Stimulated activated naive CD8-positive, alpha-beta T cell treated with anti-CD3 and anti-CD28 coated beads, Interleukin-15, amount 100 ng/mL, for 72 hours (primary cell): ENCODE measurements around the gene PHYHIPL.
"Not testable (repeated sequence)": the region's sequence is repeated elsewhere in the genome, so short reads cannot be mapped to it uniquely, and the experiment has no call there.

Experiments used
- ATAC-seq: fragments of 150-1000 bp; cut with Tn5 transposase; 2 replicates; pipeline ENCODE4 v1.10.0; 2021; ENCODE audit warnings: mild to moderate bottlenecking, moderate library complexity
- DNase-seq, 2 donors: peaks; one replicate each; pipeline ENCODE4 v3.0.0; 2021 to 2022
- H3K27ac Mint-ChIP-seq, 2 donors: one replicate each; pipeline ENCODE4 v1.8.0; 2022; ENCODE audit warnings: mild to moderate bottlenecking in 2 of 2, mixed read lengths in 2 of 2, moderate library complexity in 2 of 2
- H3K27me3 Mint-ChIP-seq: one replicate; pipeline ENCODE4 v1.8.0; 2022; ENCODE audit warnings: mixed read lengths
- H3K4me1 Mint-ChIP-seq: one replicate; pipeline ENCODE4 v1.8.0; 2022; ENCODE audit warnings: mild to moderate bottlenecking, mixed read lengths
- H3K4me3 Mint-ChIP-seq, 2 donors: one replicate each; pipeline ENCODE4 v1.8.0; 2022; ENCODE audit warnings: mild to moderate bottlenecking in 2 of 2, mixed read lengths in 2 of 2, moderate library complexity in 1 of 2
- H3K9me3 Mint-ChIP-seq, 2 donors: one replicate each; pipeline ENCODE4 v1.8.0; 2022; ENCODE audit warnings: mixed read lengths in 2 of 2

Gene PHYHIPL

GRCh38 chr10:59177031-59177797 is 771 bp downstream of the PHYHIPL start:
- no peak overlapping the region for H3K27ac Mint-ChIP-seq
- ATAC-seq: no peak
- H3K4me1 Mint-ChIP-seq: peaks cover 5% of the 10 kb centered on the region
- no peak overlapping the region for H3K4me3 Mint-ChIP-seq
- H3K27me3 Mint-ChIP-seq: peaks cover 20% of the 10 kb centered on the region
- peaks cover 0 to 6% of the 10 kb centered on the region in 2 donors for H3K9me3 Mint-ChIP-seq
- no peak for DNase-seq

- Mint-ChIP-seq H3K9me3 (peaks cover 0 to 6% of the 10 kb centered on the region in 2 donors), H3K27ac (no peak overlapping the region), H3K4me1 (peaks cover 5% of the 10 kb centered on the region), H3K4me3 (no peak overlapping the region), H3K27me3 (peaks cover 20% of the 10 kb centered on the region)
- ATAC-seq (no peak), DNase-seq (no peak)
These were observed 1.4 kb downstream of the PHYHIPL start for GRCh38 chr10:59177836-59178235.

GRCh38 chr10:59179068-59179467 is 2.6 kb downstream of the PHYHIPL start:
- Mint-ChIP-seq H3K27me3 (peaks cover 20% of the 10 kb centered on the region), H3K4me3 (no peak overlapping the region), H3K4me1 (peaks cover 5% of the 10 kb centered on the region), H3K9me3 (peaks cover 0 to 6% of the 10 kb centered on the region in 2 donors), H3K27ac (no peak overlapping the region)
- ATAC-seq: no peak
- no peak for DNase-seq

DNA sequence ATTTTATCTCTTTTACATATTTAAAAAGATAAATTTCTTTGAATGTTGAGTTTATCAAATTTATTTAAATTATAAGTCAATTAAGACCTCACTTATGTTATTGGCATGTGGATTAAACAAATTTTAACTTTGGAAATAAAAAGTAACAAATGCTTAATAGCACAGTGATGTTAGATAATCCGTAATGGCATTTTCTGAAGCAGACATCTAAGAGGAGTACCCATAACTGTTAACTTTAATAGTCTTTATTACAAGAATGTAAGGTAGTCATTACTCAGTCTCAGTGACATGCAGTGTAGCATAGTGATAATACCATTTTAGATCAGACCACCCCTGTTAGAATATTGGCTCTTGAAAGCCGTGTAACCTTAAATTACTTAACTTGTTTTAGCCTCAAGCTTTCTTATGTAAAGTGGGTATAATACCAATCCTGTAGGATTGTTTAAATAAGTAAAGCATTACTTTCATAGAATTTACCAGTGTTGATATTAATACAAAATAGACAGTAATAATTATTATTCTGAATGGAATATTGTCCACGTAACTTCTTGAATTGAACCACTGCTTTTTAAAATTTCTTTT is 4.3 kb downstream of the PHYHIPL start:
- H3K9me3 Mint-ChIP-seq: peaks cover 0 to 6% of the 10 kb centered on the region in 2 donors
- peaks cover 17% of the 10 kb centered on the region for H3K27me3 Mint-ChIP-seq
- DNase-seq: no peak
- H3K4me1 Mint-ChIP-seq: peaks cover 5% of the 10 kb centered on the region
- H3K4me3 Mint-ChIP-seq: no peak overlapping the region
- H3K27ac Mint-ChIP-seq: no peak overlapping the region
- no peak for ATAC-seq

DNA sequence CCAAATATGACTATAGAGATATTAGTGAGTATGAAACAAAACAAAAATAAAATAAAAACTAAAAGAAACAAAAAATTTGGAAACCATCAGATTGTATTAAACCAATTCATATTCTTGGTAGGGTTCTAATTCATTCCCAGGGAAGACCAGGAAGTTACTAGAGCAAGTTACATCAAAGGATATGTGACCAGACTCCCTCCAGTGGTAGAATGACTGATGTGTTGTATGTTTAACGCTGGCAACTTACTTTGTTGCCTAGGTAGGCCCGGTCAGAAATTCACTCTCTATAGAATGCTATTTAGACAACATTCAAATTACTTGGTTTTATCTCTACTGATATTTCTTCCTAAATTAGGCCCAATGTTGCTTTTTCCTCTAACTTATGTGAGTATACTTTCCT is 5.2 kb downstream of the PHYHIPL start:
- no peak overlapping the region for H3K4me3 Mint-ChIP-seq
- ATAC-seq: no peak
- peaks cover 5% of the 10 kb centered on the region for H3K4me1 Mint-ChIP-seq
- H3K9me3 Mint-ChIP-seq: peaks cover 0 to 6% of the 10 kb centered on the region in 2 donors
- peaks cover 11% of the 10 kb centered on the region for H3K27me3 Mint-ChIP-seq
- no peak for DNase-seq
- H3K27ac Mint-ChIP-seq: no peak overlapping the region

GRCh38 chr10:59190332-59190731 is 13.9 kb downstream of the PHYHIPL start:
- Mint-ChIP-seq H3K27ac (no peak overlapping the region), H3K4me1 (no peaks in the 10 kb centered on the region), H3K4me3 (no peak overlapping the region), H3K9me3 (peaks cover 0 to 12% of the 10 kb centered on the region in 2 donors), H3K27me3 (no peaks in the 10 kb centered on the region)
- DNase-seq: no peak
- no peak for ATAC-seq

DNA sequence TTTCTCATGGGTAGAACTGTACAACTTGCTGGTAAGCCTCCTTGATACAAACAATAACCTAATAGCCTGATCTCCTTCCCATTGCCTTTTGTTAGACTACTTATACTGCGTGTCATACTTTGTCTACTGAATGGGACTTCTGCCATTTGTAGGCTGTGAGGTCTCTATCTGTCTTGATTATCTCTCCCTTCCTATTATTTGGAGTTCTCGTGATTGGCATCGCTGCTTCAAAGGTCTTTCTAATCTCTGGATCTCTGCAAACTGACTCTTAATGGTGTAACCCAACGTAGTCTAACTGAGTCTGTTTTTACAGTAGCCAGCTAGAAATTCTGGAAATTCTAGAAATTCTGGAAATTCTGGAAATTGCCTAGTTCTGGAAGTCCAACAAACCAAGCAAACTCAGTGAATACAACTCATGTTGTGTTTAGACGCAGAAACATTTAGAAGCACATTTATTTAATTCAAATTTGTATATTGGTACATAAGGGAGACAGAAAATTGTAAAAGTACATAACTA is 29.8 kb downstream of the PHYHIPL start:
- DNase-seq: no peak
- Mint-ChIP-seq H3K4me1 (no peaks in the 10 kb centered on the region), H3K27ac (no peak overlapping the region), H3K9me3 (peaks cover under 1 to 9% of the 10 kb centered on the region in 2 donors), H3K4me3 (no peak overlapping the region), H3K27me3 (no peaks in the 10 kb centered on the region)
- ATAC-seq: no peak

DNA sequence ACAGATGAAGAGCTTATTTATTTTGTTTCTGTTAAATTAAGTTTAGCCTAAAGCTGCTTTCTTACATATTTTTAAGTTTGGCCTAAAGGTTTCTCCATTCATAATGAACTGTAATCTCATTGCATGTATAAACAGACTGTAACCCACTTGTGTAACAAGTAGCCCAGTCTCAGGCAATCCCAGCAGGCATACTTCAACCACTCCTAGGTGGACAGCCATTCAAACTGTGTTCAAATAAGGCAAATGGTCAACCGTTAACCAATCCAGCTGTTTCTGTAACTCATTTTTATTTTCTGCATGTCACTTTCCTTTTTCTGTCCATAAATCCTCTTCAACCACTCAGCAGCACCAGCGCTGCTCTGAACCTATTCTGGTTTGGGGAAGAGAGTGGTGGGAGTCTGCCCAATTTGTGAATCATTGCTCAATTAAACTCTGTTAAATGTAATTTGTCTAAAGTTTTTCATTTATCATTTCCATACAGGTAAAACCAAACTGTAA is 35.9 kb downstream of the PHYHIPL start:
- H3K27me3 Mint-ChIP-seq: no peaks in the 10 kb centered on the region
- H3K4me3 Mint-ChIP-seq: no peak overlapping the region
- H3K27ac Mint-ChIP-seq: no peak overlapping the region
- peaks cover 0 to 4% of the 10 kb centered on the region in 2 donors for H3K9me3 Mint-ChIP-seq
- H3K4me1 Mint-ChIP-seq: no peaks in the 10 kb centered on the region
- DNase-seq: no peak
- ATAC-seq: no peak

DNA sequence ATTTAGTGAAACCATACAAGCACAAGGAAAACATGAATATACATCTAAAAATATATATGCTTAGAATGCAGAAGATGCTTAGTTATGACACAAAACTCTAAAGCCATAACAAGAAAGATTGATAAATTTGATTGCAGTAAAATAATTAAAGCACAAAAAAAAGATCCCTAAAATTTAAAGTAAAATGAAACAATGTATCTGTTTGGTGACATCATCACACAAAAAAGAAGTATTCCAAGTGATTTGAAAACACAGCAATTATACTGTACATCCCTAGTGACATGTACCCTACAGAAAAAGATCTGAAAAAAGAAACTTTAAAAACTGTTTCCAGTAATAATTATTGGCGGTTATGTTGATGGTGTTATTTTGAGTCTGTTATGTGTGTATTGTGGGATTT is 37.7 kb downstream of the PHYHIPL start:
- no peak overlapping the region for H3K4me3 Mint-ChIP-seq
- no peaks in the 10 kb centered on the region for H3K9me3 Mint-ChIP-seq
- ATAC-seq: no peak

GRCh38 chr10:59216178-59216869 is 39.9 kb downstream of the PHYHIPL start:
- H3K9me3 Mint-ChIP-seq: no peaks in the 10 kb centered on the region
- H3K27me3 Mint-ChIP-seq: no peaks in the 10 kb centered on the region
- no peak overlapping the region for H3K27ac Mint-ChIP-seq
- H3K4me1 Mint-ChIP-seq: no peaks in the 10 kb centered on the region
- DNase-seq (no peak), ATAC-seq (no peak)
- no peak overlapping the region for H3K4me3 Mint-ChIP-seq

More for the DNA sequence above, 37.7 kb downstream of the PHYHIPL start:
- no peak overlapping the region for H3K27ac Mint-ChIP-seq
- no peaks in the 10 kb centered on the region for H3K4me1 Mint-ChIP-seq
- no peak for DNase-seq
- H3K27me3 Mint-ChIP-seq: no peaks in the 10 kb centered on the region

GRCh38 chr10:59222788-59223187 is 46.3 kb downstream of the PHYHIPL start:
- H3K4me3 Mint-ChIP-seq: no peak overlapping the region
- H3K9me3 Mint-ChIP-seq: no peaks in the 10 kb centered on the region
- H3K27ac Mint-ChIP-seq: no peak overlapping the region
- no peak for ATAC-seq
- no peaks in the 10 kb centered on the region for H3K27me3 Mint-ChIP-seq
- DNase-seq: no peak
- H3K4me1 Mint-ChIP-seq: no peaks in the 10 kb centered on the region

GRCh38 chr10:59223597-59223996 is 47.2 kb downstream of the PHYHIPL start:
- not testable (repeated sequence) for H3K4me3 Mint-ChIP-seq, DNase-seq, ATAC-seq, H3K27me3 Mint-ChIP-seq, H3K9me3 Mint-ChIP-seq, H3K4me1 Mint-ChIP-seq
- H3K27ac Mint-ChIP-seq: peak overlapping the region in 1 of 2 donors; percentile 19

GRCh38 chr10:59225211-59225610 is 48.8 kb downstream of the PHYHIPL start:
- no peaks in the 10 kb centered on the region for H3K9me3 Mint-ChIP-seq
- no peak overlapping the region for H3K4me3 Mint-ChIP-seq
- ATAC-seq (no peak), DNase-seq (no peak)
- H3K27ac Mint-ChIP-seq: no peak overlapping the region
- no peaks in the 10 kb centered on the region for H3K27me3 Mint-ChIP-seq
- no peaks in the 10 kb centered on the region for H3K4me1 Mint-ChIP-seq

DNA sequence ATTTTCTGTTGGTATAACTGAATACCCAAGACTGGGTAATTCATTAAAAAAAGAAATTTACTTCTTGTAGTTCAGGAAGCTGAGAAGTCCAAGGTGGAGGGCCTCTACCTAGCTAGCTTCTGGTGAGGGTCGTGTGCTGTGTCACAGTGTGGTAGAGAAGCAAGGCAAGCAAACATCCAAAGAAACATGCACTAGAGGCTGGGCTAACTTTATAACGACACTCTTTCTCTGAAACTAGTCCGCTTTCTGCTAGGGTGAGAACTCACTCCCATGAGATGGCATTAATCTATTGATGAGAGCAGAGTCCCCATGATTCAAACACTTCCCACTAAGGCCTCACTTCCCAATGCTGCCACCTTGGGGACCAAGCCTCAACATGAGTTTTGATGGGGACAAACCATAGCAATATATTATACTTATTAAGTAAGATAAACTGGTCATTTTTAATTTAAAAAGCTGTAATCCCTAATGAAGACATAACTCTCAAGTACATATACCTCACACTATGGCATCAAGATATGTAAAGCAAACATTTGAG is 50.8 kb downstream of the PHYHIPL start:
- no peak overlapping the region for H3K27ac Mint-ChIP-seq
- H3K4me3 Mint-ChIP-seq: no peak overlapping the region
- ATAC-seq (no peak), DNase-seq (no peak)
- no peaks in the 10 kb centered on the region for H3K27me3 Mint-ChIP-seq
- H3K9me3 Mint-ChIP-seq: no peaks in the 10 kb centered on the region
- H3K4me1 Mint-ChIP-seq: no peaks in the 10 kb centered on the region

DNA sequence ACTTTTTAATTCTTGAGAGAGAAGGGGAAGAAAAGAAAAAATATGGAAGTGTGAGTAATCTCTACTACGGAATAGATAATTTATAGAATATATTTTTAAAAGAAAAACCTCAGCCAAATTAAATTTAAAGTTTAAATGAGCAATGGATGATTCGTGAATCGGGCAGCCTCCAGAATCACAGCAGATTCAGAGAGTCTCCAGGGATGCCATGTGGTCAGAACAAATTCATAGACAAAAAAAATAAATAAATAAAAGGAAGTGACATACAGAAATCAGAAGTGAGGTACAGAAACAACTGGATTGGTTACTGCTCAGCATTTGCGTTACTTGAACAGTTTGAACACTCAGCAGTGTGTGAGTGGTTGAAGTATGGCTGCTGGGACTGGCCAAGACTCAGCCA is 53.0 kb downstream of the PHYHIPL start:
- ATAC-seq: no peak
- no peak overlapping the region for H3K4me3 Mint-ChIP-seq

More for the DNA sequence above, 53.0 kb downstream of the PHYHIPL start:
- Mint-ChIP-seq H3K27ac (no peak overlapping the region), H3K27me3 (no peaks in the 10 kb centered on the region), H3K4me1 (no peaks in the 10 kb centered on the region), H3K9me3 (no peaks in the 10 kb centered on the region)
- no peak for DNase-seq
